Duodenal mucosa (tissue), 2 donors: ENCODE measurements around the gene NFATC3.

Experiments used
- H3K27ac ChIP-seq: one replicate; pipeline ENCODE4 v1.7.0; 2013; ENCODE audit warnings: low read depth, low read length
- H3K27me3 ChIP-seq, 2 donors: one replicate each; pipeline ENCODE4 v1.7.0; 2013; ENCODE audit warnings: low read length in 2 of 2, control low read depth in 1 of 2; ENCODE audit not compliant: insufficient read depth in 2 of 2, control insufficient read depth in 1 of 2
- H3K36me3 ChIP-seq, 2 donors: one replicate each; pipeline ENCODE4 v1.7.0; 2013; ENCODE audit warnings: low read length in 2 of 2, control low read depth in 1 of 2; ENCODE audit not compliant: insufficient read depth in 2 of 2, control insufficient read depth in 1 of 2
- H3K4me1 ChIP-seq, 2 donors: one replicate each; pipeline ENCODE4 v1.7.0; 2013; ENCODE audit warnings: low read length in 2 of 2, control low read depth in 1 of 2; ENCODE audit not compliant: insufficient read depth in 2 of 2, control insufficient read depth in 1 of 2
- H3K4me3 ChIP-seq, 2 donors: one replicate each; pipeline ENCODE4 v1.7.0; 2013; ENCODE audit warnings: low read length in 2 of 2, low read depth in 1 of 2
- H3K9ac ChIP-seq, 2 donors: one replicate each; pipeline ENCODE4 v1.7.0; 2013; ENCODE audit warnings: low read length in 2 of 2, low read depth in 1 of 2
- H3K9me3 ChIP-seq, 2 donors: one replicate each; pipeline ENCODE4 v1.7.0; 2013; ENCODE audit warnings: low read length in 2 of 2, control low read depth in 1 of 2; ENCODE audit not compliant: control insufficient read depth in 1 of 2

The NFATC3 gene

DNA sequence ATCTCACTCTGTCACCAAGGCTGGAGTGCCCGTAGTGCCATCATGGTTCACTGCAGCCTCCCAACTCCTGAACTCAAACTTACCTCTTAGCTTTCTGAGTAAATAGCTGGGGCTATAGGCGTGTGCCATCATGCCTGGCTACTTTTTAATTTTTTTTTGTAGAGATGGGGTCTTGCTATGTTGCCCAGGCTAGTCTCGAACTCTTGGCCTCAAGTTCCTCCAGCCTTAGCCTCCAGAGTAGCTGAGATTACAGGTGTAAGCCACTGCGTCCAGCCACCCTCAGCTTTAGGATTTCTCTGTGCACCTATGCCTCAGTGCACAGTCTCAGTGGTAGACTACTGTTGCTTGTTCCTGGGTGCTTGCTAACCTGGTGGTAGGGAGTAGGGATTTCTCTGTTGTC, 184.6 kb downstream of the NFATC3 start:
- peaks cover 29 to 44% of the 10 kb centered on the region in 2 donors for H3K4me1 ChIP-seq
- no peak overlapping the region for H3K27ac ChIP-seq

DNA sequence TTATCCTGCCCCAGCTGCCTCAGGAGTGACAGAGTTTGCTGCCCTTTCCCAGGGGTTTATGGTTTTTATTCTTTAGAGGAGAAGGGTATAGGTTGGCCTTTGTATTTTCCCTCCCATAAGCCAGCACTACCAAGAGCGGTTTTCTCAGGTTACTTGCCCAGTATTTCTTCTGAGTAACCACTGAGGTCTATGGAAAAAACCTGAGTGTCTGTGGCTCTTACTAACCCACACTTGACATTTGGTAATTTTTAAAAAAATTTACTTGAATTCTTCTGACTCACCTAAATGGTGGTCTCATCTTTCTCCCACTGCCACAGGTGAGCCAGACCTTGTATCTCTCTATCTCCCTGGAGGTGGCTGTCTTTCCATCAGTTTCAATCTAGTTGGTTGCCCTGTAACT, 185.2 kb downstream of the NFATC3 start:
- H3K27ac ChIP-seq, result no peak overlapping the region
- no peaks in the 10 kb centered on the region for H3K9me3 ChIP-seq
- no peak overlapping the region for H3K9ac ChIP-seq
- peaks cover 24 to 41% of the 10 kb centered on the region in 2 donors for H3K4me1 ChIP-seq
- no peaks in the 10 kb centered on the region for H3K27me3 ChIP-seq
- no peak overlapping the region for H3K4me3 ChIP-seq
- peaks cover 6 to 19% of the 10 kb centered on the region in 2 donors for H3K36me3 ChIP-seq

More for the DNA sequence above, 184.6 kb downstream of the NFATC3 start:
- Histone ChIP-seq H3K27me3 (no peaks in the 10 kb centered on the region), H3K9ac (no peak overlapping the region), H3K4me3 (no peak overlapping the region), H3K36me3 (peaks cover 6 to 16% of the 10 kb centered on the region in 2 donors), H3K9me3 (no peaks in the 10 kb centered on the region)

DNA sequence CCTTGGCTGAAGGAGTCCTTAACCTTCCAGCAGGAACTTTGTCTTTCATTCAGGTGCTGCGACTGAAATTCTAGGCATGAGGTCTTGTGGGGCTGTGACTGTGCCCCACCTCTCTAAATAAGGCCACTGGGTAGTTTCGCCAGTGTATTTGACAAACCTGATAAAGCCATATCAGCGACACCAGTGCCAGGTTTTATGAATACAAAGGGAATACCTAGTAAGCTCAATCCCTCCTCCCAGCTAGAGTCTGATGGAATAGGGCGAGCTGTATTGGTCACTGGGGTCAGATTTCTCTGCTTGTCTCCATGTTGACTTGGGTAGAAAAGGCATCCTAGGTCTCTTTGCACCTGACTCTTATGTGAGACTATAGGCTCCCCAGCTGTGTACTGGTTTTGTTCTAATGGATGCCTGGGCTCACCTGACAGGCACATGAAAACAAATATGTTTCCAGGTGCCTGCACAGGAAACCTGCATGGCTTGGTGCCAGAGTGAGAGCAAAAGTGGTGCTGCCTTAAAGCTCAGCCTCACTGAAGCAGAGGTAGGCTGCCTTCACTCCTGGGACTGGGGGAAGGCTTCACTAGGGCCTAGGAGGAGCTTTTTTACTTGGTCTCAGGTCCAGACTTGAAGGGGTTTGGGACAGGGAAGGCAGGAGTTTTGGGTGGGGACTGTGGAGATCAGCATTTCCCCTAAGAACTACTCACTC, 187.5 kb downstream of the NFATC3 start:
- H3K9me3 ChIP-seq, result no peaks in the 10 kb centered on the region
- no peak overlapping the region for H3K27ac ChIP-seq
- peak overlapping the region in 1 of 2 donors; percentile 5 for H3K9ac ChIP-seq
- no peaks in the 10 kb centered on the region for H3K27me3 ChIP-seq
- no peak overlapping the region for H3K4me3 ChIP-seq
- peaks cover 6 to 19% of the 10 kb centered on the region in 2 donors for H3K36me3 ChIP-seq
- peaks cover 19 to 34% of the 10 kb centered on the region in 2 donors for H3K4me1 ChIP-seq

DNA sequence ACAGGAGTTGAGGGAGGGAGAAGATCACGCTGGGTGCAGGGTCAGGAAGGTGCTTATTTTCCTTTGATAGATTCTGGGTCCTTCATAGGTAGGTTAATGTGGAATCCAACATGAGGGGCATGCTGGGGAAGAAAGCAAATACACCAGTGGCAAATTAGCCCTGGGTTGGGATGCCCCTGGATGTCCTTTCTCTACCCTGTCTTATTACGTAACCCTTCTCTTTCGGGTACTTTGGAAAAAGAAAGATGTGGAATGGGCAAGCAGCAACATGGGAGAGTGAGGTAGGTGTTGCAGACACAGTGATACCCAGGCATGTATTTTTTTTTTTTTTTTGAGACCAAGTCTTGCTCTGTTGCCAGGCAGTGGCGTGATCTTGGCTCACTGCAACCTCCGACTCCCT, 188.3 kb downstream of the NFATC3 start:
- Histone ChIP-seq H3K9me3 (no peaks in the 10 kb centered on the region), H3K27ac (no peak overlapping the region), H3K27me3 (no peaks in the 10 kb centered on the region), H3K4me3 (no peak overlapping the region), H3K36me3 (peaks cover 6 to 19% of the 10 kb centered on the region in 2 donors), H3K9ac (peak overlapping the region in 1 of 2 donors; percentile 10), H3K4me1 (peaks cover 13 to 27% of the 10 kb centered on the region in 2 donors)

DNA sequence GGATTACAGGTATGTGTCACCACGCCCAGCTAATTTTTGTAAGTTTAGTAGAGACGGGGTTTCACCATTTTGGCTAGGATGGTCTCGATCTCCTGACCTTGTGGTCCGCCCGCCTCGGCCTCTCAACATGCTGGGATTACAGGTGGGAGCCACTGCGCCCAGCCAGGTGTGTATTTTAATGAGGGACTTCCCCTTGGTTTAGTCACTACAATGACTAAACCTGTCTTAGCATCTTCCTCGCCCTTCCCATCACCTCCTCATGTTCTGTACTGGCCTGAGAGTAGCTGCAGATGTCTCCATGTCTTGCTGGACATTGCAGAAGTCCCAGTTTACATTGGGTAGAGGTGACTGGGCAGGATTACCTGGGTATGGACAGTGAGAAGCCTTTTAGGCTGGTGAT, 188.7 kb downstream of the NFATC3 start:
- Histone ChIP-seq H3K9me3 (no peaks in the 10 kb centered on the region), H3K27ac (no peak overlapping the region), H3K9ac (no peak overlapping the region), H3K27me3 (no peaks in the 10 kb centered on the region), H3K4me3 (no peak overlapping the region), H3K36me3 (peaks cover 6 to 19% of the 10 kb centered on the region in 2 donors), H3K4me1 (peaks cover 13 to 27% of the 10 kb centered on the region in 2 donors)

DNA sequence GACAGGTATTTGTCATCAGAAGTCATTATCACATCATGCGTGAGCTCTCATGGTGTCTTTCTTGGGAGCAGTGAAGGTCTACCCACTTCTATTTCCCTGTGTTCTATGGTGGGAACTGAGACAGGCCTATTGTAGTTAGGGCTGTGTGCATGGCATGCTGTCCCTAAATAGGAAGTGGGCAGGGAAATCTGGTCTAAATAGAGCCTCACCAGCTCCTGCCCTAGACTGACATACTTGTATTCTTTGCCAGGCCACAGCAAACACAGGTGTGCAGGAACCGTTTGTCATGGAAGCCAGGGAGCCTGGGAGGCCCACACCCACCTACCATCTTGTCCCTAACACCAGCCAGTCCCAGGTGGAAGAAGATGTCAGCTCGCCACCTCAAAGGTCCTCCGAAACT, 189.3 kb downstream of the NFATC3 start:
- Histone ChIP-seq H3K4me3 (no peak overlapping the region), H3K27ac (no peak overlapping the region), H3K36me3 (peaks cover 6 to 19% of the 10 kb centered on the region in 2 donors), H3K4me1 (peaks cover 13 to 23% of the 10 kb centered on the region in 2 donors), H3K9me3 (no peaks in the 10 kb centered on the region), H3K9ac (no peak overlapping the region), H3K27me3 (no peaks in the 10 kb centered on the region)

DNA sequence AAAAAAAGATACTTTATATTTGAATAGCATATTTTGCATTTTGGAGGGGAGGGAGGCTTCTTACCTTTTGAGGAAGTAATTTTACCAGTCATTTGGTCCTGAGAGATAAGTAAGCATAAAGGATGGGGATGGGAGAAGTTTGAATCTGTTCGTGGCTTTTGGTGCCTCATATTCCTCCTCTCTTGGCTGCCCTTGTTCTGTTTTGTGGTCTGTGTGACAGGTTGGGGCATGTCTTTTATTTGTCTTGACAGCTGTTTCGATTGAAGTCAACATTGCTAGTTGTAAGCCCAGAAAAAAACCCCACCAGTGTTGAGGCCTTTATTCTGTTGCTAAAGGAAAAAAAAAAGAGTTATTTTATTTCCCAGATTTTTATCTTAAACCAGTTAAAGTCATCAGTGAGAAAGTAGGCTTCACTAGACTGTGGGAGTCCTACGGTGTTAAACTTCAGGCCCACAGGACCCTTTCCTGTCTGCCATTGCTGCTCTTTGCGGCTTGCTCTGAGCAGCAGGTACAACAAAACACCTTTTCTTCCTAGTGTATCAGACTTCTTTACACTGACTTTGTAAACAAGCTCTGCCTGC, 190.5 kb downstream of the NFATC3 start:
- Histone ChIP-seq H3K27ac (no peak overlapping the region), H3K36me3 (peaks cover 6 to 22% of the 10 kb centered on the region in 2 donors), H3K9ac (no peak overlapping the region), H3K9me3 (no peaks in the 10 kb centered on the region), H3K4me3 (no peak overlapping the region), H3K4me1 (peaks cover 13 to 22% of the 10 kb centered on the region in 2 donors), H3K27me3 (no peaks in the 10 kb centered on the region)

DNA sequence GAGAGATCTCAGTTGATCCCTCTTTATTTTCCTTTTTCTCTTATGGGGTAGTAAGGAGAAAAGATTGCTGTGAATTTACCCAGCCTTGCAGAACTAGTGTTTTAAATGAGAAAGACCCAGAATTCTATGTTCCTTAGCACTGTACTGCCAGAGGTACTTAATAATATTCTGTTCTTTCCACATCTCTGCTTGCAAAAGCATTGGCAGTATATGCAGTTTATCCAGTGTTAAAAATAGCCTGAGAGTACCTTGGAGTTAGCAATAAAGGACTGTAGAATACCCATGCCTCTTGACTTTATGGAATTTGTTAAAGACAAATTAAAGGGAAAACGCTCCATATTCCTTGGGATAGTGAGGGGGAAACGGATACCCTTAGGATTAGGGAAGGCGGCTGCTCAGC, 191.1 kb downstream of the NFATC3 start:
- Histone ChIP-seq H3K4me3 (no peak overlapping the region), H3K4me1 (peaks cover 13 to 22% of the 10 kb centered on the region in 2 donors), H3K9me3 (no peaks in the 10 kb centered on the region), H3K9ac (no peak overlapping the region), H3K36me3 (peaks cover 6 to 23% of the 10 kb centered on the region in 2 donors), H3K27ac (no peak overlapping the region), H3K27me3 (no peaks in the 10 kb centered on the region)
